HepG2 (cell line): Measurements from ENCODE around the gene MLLT1. TPM values are rescaled to one million over a fixed set of nuclear protein-coding genes. Genes with fewer than 3 reads are reported as not detected.

ENCODE experiments used
- ETV5 ChIP-seq: IDR thresholded peaks from 2 replicates; pipeline ENCODE4 v1.6.1; 2018; ENCODE audit warnings: missing biosample characterization, missing genetic modification reagents, inconsistent platforms, borderline replicate concordance
- FOXJ3 ChIP-seq: sonication (generic); formaldehyde crosslinking; IDR thresholded peaks from 2 replicates; pipeline ENCODE4 v1.4.0; 2020; ENCODE audit warnings: missing genetic modification reagents, mild to moderate bottlenecking, borderline replicate concordance
- RFX3 ChIP-seq: IDR thresholded peaks from 2 replicates; pipeline ENCODE4 v1.6.1; 2016; ENCODE audit warnings: missing biosample characterization, missing genetic modification reagents
- SNAPC2 ChIP-seq: sonication (generic); formaldehyde crosslinking; IDR thresholded peaks from 2 replicates; pipeline ENCODE4 v1.8.1; 2022; ENCODE audit warnings: mild to moderate bottlenecking, missing genetic modification reagents
- YEATS4 ChIP-seq: sonication (generic); formaldehyde crosslinking; IDR thresholded peaks from 2 replicates; pipeline ENCODE4 v1.4.0; 2020; ENCODE audit warnings: missing genetic modification reagents, borderline replicate concordance
- ZFP36L1 ChIP-seq: sonication (generic); formaldehyde crosslinking; IDR thresholded peaks from 2 replicates; pipeline ENCODE4 v1.8.0; 2022; ENCODE audit warnings: mild to moderate bottlenecking, missing genetic modification reagents, moderate library complexity
- ZSCAN21 ChIP-seq: sonication (generic); formaldehyde crosslinking; IDR thresholded peaks from 2 replicates; pipeline ENCODE4 v1.8.0; 2022; ENCODE audit warnings: mild to moderate bottlenecking, missing genetic modification reagents, moderate library complexity, borderline replicate concordance
- polyA plus RNA-seq, 8 experiments: library from polyadenylated mRNA; depleted of rRNA in 3 of 8; stranded (reverse) in 7 of 8; unstranded in 1 of 8; fragments of >200 nt; fragmentation: Illumina TruSeq in 4 of 8; extraction: Trizol in 4 of 8; gene quantifications; 2 replicates each; pipeline versions ENCODE4 v1.2.1 to v1.2.3, GENCODE V29; 2011 to 2016; ENCODE audit warnings: low read depth in 4 of 8, missing spikeins in 1 of 8, mixed read lengths in 1 of 8; ENCODE audit not compliant: insufficient read depth in 1 of 8
- total RNA-seq, 5 experiments: library from RNA; depleted of rRNA; stranded (reverse); fragments of >200 nt; fragmentation: Illumina TruSeq; extraction: Trizol; gene quantifications; 2 replicates each; pipeline ENCODE4 v1.2.3, GENCODE V29; 2016; ENCODE audit warnings: low read depth in 1 of 5
- TF ChIP-seq, protein P1 (sequence below): sonication (generic); formaldehyde crosslinking; IDR thresholded peaks from 2 replicates; pipeline ENCODE4 v1.8.1; 2023; ENCODE audit warnings: mild to moderate bottlenecking, missing genetic modification reagents, borderline replicate concordance
- TF ChIP-seq, protein P2 (sequence below): sonication (generic); formaldehyde crosslinking; conservative IDR thresholded peaks from 2 replicates; pipeline ENCODE4 v1.4.0; 2020; ENCODE audit warnings: missing genetic modification reagents
- TF ChIP-seq, protein P3 (sequence below): sonication (generic); formaldehyde crosslinking; IDR thresholded peaks from 2 replicates; pipeline ENCODE4 v1.4.0; 2020; ENCODE audit warnings: missing genetic modification reagents, mild to moderate bottlenecking, borderline replicate concordance
- TF ChIP-seq, protein P4 (sequence below): IDR thresholded peaks from 2 replicates; pipeline ENCODE4 v1.4.0; 2020; ENCODE audit warnings: mild to moderate bottlenecking, missing genetic modification reagents
- TF ChIP-seq, protein P5 (sequence below): sonication (generic); formaldehyde crosslinking; IDR thresholded peaks from 2 replicates; pipeline ENCODE4 v1.4.0; 2020; ENCODE audit warnings: mild to moderate bottlenecking, missing genetic modification reagents
- TF ChIP-seq, protein P6 (sequence below): sonication (generic); formaldehyde crosslinking; IDR thresholded peaks from 2 replicates; pipeline ENCODE4 v1.8.0; 2022; ENCODE audit warnings: mild to moderate bottlenecking, missing genetic modification reagents

Gene MLLT1
- total and polyA plus RNA-seq, 2 of the 13 experiments (the other 11 are each of a cell fraction or from before 2014, with no cell fraction given) = 11.7 to 12.2 TPM

DNA sequence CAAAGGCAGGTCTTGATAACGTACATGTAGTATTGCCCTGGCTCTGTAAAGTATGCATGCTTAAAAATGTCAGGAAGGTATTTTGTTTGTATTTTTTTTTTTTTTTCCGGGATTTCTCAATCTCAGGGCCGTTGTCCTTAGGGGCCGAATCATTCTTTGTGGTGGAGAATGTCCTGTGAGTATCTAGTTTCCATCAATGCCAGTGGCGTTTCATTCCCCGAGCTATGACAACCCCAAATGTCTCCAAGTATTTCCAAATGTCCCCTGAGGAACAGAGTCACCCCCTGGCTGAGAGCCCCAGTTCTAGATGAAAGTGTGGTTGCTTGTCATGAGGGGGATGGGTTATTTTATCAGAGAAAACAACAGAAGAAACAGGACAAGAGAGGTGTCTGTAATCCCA, 75.6 kb downstream of the MLLT1 start (continued):
- TF ChIP-seq, protein P1, sequence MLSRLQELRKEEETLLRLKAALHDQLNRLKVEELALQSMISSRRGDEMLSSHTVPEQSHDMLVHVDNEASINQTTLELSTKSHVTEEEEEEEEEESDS = no peak
- TF ChIP-seq YEATS4 = no peak
- TF ChIP-seq, protein P2, sequence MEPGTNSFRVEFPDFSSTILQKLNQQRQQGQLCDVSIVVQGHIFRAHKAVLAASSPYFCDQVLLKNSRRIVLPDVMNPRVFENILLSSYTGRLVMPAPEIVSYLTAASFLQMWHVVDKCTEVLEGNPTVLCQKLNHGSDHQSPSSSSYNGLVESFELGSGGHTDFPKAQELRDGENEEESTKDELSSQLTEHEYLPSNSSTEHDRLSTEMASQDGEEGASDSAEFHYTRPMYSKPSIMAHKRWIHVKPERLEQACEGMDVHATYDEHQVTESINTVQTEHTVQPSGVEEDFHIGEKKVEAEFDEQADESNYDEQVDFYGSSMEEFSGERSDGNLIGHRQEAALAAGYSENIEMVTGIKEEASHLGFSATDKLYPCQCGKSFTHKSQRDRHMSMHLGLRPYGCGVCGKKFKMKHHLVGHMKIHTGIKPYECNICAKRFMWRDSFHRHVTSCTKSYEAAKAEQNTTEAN (CRISPR knock-in tag) = no peak
- TF ChIP-seq ZSCAN21 (CRISPR knock-in tag) = no peak
- no peak for TF ChIP-seq FOXJ3 (CRISPR knock-in tag)
- TF ChIP-seq, protein P3, sequence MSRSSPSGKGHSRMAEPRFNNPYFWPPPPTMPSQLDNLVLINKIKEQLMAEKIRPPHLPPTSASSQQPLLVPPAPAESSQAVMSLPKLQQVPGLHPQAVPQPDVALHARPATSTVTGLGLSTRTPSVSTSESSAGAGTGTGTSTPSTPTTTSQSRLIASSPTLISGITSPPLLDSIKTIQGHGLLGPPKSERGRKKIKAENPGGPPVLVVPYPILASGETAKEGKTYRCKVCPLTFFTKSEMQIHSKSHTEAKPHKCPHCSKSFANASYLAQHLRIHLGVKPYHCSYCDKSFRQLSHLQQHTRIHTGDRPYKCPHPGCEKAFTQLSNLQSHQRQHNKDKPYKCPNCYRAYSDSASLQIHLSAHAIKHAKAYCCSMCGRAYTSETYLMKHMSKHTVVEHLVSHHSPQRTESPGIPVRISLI = peak; percentile 83
- TF ChIP-seq ZFP36L1 (CRISPR knock-in tag) = no peak
- TF ChIP-seq, protein P4, sequence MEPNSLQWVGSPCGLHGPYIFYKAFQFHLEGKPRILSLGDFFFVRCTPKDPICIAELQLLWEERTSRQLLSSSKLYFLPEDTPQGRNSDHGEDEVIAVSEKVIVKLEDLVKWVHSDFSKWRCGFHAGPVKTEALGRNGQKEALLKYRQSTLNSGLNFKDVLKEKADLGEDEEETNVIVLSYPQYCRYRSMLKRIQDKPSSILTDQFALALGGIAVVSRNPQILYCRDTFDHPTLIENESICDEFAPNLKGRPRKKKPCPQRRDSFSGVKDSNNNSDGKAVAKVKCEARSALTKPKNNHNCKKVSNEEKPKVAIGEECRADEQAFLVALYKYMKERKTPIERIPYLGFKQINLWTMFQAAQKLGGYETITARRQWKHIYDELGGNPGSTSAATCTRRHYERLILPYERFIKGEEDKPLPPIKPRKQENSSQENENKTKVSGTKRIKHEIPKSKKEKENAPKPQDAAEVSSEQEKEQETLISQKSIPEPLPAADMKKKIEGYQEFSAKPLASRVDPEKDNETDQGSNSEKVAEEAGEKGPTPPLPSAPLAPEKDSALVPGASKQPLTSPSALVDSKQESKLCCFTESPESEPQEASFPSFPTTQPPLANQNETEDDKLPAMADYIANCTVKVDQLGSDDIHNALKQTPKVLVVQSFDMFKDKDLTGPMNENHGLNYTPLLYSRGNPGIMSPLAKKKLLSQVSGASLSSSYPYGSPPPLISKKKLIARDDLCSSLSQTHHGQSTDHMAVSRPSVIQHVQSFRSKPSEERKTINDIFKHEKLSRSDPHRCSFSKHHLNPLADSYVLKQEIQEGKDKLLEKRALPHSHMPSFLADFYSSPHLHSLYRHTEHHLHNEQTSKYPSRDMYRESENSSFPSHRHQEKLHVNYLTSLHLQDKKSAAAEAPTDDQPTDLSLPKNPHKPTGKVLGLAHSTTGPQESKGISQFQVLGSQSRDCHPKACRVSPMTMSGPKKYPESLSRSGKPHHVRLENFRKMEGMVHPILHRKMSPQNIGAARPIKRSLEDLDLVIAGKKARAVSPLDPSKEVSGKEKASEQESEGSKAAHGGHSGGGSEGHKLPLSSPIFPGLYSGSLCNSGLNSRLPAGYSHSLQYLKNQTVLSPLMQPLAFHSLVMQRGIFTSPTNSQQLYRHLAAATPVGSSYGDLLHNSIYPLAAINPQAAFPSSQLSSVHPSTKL = 0 out of 2 replicates have a peak, but pooled peaks have one; percentile 27
- TF ChIP-seq, protein P5, sequence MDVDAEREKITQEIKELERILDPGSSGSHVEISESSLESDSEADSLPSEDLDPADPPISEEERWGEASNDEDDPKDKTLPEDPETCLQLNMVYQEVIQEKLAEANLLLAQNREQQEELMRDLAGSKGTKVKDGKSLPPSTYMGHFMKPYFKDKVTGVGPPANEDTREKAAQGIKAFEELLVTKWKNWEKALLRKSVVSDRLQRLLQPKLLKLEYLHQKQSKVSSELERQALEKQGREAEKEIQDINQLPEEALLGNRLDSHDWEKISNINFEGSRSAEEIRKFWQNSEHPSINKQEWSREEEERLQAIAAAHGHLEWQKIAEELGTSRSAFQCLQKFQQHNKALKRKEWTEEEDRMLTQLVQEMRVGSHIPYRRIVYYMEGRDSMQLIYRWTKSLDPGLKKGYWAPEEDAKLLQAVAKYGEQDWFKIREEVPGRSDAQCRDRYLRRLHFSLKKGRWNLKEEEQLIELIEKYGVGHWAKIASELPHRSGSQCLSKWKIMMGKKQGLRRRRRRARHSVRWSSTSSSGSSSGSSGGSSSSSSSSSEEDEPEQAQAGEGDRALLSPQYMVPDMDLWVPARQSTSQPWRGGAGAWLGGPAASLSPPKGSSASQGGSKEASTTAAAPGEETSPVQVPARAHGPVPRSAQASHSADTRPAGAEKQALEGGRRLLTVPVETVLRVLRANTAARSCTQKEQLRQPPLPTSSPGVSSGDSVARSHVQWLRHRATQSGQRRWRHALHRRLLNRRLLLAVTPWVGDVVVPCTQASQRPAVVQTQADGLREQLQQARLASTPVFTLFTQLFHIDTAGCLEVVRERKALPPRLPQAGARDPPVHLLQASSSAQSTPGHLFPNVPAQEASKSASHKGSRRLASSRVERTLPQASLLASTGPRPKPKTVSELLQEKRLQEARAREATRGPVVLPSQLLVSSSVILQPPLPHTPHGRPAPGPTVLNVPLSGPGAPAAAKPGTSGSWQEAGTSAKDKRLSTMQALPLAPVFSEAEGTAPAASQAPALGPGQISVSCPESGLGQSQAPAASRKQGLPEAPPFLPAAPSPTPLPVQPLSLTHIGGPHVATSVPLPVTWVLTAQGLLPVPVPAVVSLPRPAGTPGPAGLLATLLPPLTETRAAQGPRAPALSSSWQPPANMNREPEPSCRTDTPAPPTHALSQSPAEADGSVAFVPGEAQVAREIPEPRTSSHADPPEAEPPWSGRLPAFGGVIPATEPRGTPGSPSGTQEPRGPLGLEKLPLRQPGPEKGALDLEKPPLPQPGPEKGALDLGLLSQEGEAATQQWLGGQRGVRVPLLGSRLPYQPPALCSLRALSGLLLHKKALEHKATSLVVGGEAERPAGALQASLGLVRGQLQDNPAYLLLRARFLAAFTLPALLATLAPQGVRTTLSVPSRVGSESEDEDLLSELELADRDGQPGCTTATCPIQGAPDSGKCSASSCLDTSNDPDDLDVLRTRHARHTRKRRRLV (CRISPR knock-in tag) = no peak
- TF ChIP-seq, protein P6, sequence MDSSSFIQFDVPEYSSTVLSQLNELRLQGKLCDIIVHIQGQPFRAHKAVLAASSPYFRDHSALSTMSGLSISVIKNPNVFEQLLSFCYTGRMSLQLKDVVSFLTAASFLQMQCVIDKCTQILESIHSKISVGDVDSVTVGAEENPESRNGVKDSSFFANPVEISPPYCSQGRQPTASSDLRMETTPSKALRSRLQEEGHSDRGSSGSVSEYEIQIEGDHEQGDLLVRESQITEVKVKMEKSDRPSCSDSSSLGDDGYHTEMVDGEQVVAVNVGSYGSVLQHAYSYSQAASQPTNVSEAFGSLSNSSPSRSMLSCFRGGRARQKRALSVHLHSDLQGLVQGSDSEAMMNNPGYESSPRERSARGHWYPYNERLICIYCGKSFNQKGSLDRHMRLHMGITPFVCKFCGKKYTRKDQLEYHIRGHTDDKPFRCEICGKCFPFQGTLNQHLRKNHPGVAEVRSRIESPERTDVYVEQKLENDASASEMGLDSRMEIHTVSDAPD (CRISPR knock-in tag) = no peak
- TF ChIP-seq ETV5 = 0 out of 2 replicates have a peak, but pooled peaks have one; percentile 10
- TF ChIP-seq RFX3 (CRISPR knock-in tag) = no peak
- TF ChIP-seq SNAPC2 = no peak
